LoVo (cell line): ENCODE data around the gene ACP6.
"Not testable (repeated sequence)": the region's sequence is repeated elsewhere in the genome, so short reads cannot be mapped to it uniquely, and the experiment has no call there.

ENCODE experiments used
- DNase-seq: peaks from one replicate; pipeline ENCODE4 v3.0.0-alpha.2; 2016; ENCODE audit warnings: low spot score

Gene ACP6

GRCh38 chr1:147620543-147620942 is 49.8 kb downstream of the ACP6 start:
- DNase-seq, result no peak

- no peak for DNase-seq
Observed at GRCh38 chr1:147619741-147620140, 50.6 kb downstream of the ACP6 start.

DNA sequence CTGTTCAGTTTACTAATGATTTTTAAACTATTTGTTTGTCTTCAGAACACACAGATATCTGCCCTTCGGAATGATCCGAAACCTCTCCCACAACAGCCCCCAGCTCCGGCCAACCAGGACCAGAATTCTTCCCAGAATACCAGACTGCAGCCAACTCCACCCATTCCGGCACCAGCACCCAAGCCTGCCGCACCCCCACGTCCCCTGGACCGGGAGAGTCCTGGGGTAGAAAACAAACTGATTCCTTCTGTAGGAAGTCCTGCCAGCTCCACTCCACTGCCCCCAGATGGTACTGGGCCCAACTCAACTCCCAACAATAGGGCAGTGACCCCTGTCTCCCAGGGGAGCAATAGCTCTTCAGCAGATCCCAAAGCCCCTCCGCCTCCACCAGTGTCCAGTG is 51.6 kb downstream of the ACP6 start:
- no peak for DNase-seq

DNA sequence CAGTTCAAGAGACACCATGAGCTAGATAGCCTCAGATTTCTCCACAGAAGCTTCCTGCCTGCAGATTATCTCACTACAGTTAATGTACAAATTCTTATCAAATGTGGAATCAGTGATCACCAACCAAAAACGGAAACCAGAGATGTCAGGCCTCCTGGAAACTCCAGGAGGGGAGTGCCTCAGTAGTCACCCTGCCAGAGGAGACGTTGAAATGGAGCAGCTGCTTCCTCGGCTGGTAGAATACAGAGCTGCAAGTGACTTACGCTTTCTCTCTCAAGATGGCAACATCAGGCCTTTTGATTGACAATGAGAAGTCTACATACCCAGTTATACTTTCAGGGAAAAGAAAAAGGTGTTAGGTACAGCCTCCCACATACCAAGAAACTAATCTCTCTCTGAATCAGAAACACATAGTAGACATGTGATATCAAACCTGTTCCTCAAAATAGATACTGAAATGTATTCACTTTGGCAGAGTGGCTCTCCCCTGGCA is 52.2 kb downstream of the ACP6 start:
- DNase-seq, result no peak

GRCh38 chr1:147614966-147615365 is 55.4 kb downstream of the ACP6 start:
- DNase-seq, result not testable (repeated sequence)

GRCh38 chr1:147613506-147613905 is 56.8 kb downstream of the ACP6 start:
- no peak for DNase-seq

DNA sequence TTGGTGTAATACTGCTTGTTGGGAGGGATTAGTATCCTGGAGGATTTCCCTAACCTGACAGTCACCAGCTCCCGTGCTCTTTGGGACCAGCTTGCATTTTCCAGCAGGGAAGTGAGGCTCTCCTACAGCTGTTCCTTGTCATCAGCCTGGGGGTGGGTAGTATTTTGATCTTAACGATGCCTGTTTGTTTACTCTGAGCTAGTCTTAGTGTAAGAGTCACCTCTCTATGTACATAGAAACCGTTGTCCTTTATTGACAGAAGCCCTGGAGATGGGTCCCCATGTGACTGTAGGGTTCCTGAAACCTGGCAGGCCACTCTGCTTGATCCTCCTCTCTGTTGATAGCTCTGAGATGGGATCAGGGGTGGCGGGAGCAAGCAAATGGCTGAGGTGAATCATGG is 58.0 kb downstream of the ACP6 start:
- DNase-seq, result no peak

DNA sequence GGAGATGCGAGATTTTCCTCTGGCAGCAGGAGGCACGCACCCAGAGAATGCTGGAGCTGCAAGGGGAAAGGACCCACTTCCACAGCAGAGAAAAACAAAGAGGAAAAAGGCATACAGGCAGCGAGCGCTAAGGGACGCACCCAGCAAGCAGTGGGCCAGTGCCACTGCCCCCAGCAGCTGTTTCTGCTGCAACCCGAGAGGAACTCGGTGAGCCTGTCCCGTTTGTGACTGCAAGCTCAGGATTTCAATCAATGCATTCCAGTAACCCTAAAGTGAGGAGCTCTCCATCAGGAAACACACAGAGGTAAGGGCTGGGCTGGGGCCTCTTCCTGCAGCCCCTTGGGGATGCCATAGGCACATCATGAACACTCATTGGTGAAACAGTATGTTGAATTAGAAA is 58.7 kb downstream of the ACP6 start:
- no peak for DNase-seq

- DNase-seq, result no peak
Observed at GRCh38 chr1:147611021-147611426, 59.3 kb downstream of the ACP6 start.

GRCh38 chr1:147609358-147609757 is 61.0 kb downstream of the ACP6 start:
- no peak for DNase-seq

DNA sequence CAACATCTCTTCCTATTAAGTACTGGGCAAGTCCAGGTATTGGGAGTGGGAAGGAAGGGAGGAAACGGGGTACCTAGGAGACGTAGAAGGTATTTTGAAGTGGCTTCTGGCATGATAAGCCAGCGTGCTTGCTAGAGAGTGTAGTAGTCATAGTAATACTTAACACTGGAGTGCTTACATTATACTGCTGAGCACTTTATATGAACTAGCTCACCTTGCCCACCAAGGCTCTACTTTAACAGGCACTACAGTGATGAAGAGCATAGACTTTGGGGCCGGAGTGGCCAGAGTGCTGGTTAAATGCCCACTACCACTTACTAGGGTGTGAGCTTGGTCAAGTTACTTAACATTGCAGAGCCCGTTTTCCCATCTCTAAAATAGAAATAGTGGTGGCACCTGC is 61.7 kb downstream of the ACP6 start:
- DNase-seq, result no peak

DNA sequence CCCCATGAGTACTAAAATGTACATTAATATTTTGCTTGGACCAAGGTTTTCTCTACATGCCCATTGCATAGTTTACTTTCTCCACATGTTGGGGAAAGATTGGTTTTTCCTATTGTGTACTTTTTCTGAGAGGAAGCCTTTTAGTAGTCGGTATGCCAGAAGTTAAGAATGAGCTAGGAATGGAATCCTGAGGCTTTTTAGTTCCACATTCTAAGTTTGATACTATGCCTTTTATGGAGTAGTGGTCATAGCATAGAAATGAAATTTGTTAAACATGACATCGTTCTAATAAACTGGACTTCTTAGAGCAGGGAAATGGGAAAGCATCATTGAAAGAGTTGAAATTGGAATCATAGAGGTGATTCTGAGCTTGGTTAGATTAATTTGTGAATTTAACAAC is 64.7 kb downstream of the ACP6 start:
- no peak for DNase-seq

GRCh38 chr1:147603986-147604385 is 66.3 kb downstream of the ACP6 start:
- DNase-seq, result no peak

- no peak for DNase-seq
Observed at GRCh38 chr1:147600119-147601111, 69.9 kb downstream of the ACP6 start.

DNA sequence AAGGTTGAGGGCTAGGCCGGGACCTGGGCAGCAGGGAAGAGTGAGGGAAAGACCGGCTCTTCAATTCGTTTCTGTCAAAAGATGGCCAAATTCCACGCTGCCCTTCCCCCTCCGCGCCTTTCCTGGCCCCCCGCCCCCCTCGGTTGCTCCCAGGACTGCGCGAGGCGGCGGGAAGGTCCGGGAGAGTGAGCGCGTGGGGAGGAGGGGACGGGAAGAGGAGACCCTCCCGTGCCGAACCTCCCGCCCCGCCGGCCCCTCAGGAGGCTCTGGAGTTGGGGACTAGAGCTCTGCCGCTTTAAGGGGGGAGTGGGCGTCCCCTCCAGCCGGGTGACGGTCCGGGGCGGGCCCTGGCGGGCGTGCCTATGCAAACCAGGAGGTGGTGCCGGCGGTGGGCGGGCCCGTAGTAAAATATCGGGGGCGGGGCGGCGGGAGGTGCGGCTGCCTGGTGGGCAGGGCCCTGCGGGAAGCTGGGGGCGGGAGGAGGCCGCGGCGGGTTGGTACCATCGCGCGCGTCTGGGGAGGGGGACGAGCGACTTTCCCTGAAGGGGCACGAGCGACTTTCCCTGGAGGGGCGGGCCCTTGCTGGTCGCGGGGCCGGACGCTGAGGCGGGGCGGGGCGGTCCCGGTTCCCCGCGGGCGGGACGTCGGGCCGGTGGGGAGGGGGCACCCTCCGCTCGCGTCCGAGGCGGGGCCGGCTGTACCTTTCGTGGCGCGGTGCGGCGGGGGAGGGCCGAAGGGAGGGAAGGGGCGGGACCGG is 70.8 kb downstream of the ACP6 start:
- peak; percentile 93 for DNase-seq

DNA sequence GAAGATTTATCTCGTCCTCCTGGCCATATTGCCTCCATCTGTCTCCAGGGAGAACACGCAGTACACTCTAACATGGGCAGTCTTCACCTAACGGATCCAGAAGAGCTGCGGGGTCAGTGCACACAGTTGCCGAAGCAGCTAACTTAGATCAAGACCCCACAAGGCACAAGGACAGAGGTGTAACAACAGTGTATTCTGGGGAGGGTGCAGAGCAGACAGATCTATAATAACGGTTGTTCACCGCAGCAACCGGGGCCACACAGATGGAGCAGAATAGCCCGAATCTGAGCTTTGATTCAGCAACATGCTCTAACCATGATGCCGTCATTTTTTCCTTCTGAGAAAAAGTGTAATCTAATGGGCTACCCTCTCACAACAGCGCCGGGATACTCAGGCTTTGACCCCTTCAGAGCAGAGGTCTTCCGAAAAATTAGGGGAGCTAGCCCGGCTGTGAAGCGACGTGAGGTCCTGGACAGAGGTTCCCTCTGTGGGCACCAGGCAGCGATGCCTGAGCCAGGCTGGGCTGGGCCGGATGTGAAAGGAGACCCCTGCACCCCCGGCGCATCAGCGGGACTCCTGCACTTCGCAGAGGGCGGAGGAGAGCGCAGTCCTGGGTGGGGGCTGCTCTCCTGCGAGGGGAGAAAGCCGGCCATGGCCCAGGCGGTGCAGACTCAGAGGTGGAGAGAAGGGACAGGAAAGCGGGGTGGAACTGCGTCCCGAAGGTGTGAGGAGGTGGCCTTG is 71.5 kb downstream of the ACP6 start:
- no peak for DNase-seq

DNA sequence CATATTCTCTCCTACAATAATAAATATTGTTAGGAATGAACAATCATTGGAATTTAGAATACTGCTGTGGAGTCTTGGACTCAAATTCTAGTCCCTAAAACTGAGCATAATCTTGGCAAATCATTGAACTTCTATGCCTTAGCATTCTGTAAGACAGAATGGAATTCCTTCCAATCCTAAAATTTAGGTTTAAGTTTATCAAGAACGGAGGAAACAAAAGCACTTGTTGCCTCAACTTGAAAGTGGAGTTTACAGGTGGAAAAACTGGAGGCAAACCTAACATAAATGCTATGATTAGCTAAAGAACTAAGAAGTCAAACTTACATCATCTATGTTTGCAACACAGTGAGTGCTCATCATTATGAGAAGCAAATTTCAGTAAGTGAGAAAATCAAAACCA is 73.3 kb downstream of the ACP6 start:
- no peak for DNase-seq
